ENCODE measurements around the gene NT5E. TPM values are rescaled to one million over a fixed set of nuclear protein-coding genes. Genes with fewer than 3 reads are reported as not detected.

NT5E gene
- total RNA-seq, 2 experiments from 2014 or later, result 2.7 to 3.3 TPM

DNA sequence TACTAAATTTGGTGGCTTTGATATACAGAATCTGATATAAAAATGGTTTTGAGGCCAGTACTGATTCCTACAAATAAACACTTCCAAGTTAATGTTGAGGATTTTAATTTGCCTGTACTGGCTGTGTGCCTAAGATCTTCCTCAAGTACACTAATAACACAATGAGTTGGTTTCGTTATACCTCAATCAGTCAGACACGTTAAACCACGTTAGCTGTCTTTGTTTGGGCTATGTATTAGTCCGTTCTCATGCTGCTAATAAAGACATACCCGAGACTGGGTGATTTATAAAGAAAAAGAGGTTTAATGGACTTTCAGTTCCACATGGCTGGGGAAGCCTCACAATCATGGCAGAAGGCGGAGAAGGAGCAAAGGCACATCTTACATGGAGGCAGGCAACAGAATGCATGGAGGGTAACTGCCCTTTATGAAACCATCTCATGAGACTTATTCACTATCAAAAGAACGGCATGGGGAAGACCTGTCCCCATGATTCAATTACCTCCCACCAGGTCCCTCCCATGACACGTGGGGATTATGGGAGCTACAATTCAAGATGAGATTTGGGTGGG, 46.2 kb downstream of the NT5E start:
- POLR2A ChIA-PET, result no interaction called here
- H3K36me3 ChIP-seq (ENCODE audit: insufficient read depth, low read length), result no peaks in the 10 kb centered on the region
- Mint-ChIP-seq H3K4me1 (ENCODE audit: low read depth) (peaks cover 13% of the 10 kb centered on the region), H3K27ac (no peak overlapping the region), H3K27me3 (no peaks in the 10 kb centered on the region), H3K36me3 (ENCODE audit: low read depth) (peaks cover 6% of the 10 kb centered on the region), H3K4me3 (no peak overlapping the region), H3K9me3 (peaks cover 5% of the 10 kb centered on the region)
- H3K4me3 ChIP-seq (ENCODE audit: low read length), result no peak overlapping the region
- no peak overlapping the region for H3K27ac ChIP-seq (ENCODE audit: low read depth in 1 of 2, low read length in 2 of 2)
- DNase-seq (no peak), ATAC-seq (ENCODE audit: poor library complexity) (no peak)
- TF ChIP-seq, protein P1, sequence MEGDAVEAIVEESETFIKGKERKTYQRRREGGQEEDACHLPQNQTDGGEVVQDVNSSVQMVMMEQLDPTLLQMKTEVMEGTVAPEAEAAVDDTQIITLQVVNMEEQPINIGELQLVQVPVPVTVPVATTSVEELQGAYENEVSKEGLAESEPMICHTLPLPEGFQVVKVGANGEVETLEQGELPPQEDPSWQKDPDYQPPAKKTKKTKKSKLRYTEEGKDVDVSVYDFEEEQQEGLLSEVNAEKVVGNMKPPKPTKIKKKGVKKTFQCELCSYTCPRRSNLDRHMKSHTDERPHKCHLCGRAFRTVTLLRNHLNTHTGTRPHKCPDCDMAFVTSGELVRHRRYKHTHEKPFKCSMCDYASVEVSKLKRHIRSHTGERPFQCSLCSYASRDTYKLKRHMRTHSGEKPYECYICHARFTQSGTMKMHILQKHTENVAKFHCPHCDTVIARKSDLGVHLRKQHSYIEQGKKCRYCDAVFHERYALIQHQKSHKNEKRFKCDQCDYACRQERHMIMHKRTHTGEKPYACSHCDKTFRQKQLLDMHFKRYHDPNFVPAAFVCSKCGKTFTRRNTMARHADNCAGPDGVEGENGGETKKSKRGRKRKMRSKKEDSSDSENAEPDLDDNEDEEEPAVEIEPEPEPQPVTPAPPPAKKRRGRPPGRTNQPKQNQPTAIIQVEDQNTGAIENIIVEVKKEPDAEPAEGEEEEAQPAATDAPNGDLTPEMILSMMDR (IDR thresholded peaks at IDR 0.05), result no peak
- intact Hi-C loops (cut with DNase I, micrococcal nuclease), result no loop called here
- H3K27me3 ChIP-seq (ENCODE audit: control insufficient read depth in 1 of 2, insufficient read depth in 2 of 2, low read length in 2 of 2), result no peaks in the 10 kb centered on the region
- H3K9me3 ChIP-seq (ENCODE audit: control insufficient read depth in 1 of 2, insufficient read depth in 1 of 2, low read length in 2 of 2), result peaks cover 0 to 9% of the 10 kb centered on the region in 2 experiments
- H3K4me1 ChIP-seq (ENCODE audit: insufficient read depth, low read length), result peaks cover 7% of the 10 kb centered on the region
- CTCF ChIA-PET, result no interaction called here

DNA sequence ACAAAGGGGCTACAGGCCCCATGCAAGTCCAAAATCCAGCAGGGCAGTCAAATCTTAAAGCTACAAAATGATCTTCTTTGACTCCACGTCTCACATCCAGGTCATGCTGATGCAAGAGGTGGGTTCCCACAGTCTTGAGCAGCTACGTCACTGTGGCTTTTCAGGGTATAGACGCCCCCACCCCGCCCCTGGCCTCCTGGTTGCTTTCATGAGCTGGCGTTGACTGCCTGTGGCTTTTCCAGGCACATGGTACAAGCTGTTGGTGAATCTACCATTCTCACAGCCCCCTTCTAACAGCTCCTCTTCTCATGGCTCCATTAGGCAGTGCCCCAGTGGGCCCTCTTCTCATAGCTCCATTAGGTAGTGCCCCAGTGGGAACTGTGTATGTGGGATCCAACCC, 47.0 kb downstream of the NT5E start:
- DNase-seq, result no peak
- Mint-ChIP-seq H3K36me3 (ENCODE audit: low read depth) (peaks cover 10% of the 10 kb centered on the region), H3K4me3 (no peak overlapping the region), H3K9me3 (peaks cover 5% of the 10 kb centered on the region), H3K4me1 (ENCODE audit: low read depth) (peaks cover 13% of the 10 kb centered on the region), H3K27me3 (no peaks in the 10 kb centered on the region), H3K27ac (no peak overlapping the region)
- TF ChIP-seq, protein P1 (IDR thresholded peaks at IDR 0.05), result no peak
- H3K9me3 ChIP-seq (ENCODE audit: control insufficient read depth in 1 of 2, insufficient read depth in 1 of 2, low read length in 2 of 2), result peaks cover 0 to 9% of the 10 kb centered on the region in 2 experiments
- intact Hi-C loops (cut with DNase I, micrococcal nuclease), result no loop called here
- ATAC-seq (ENCODE audit: poor library complexity), result no peak
- no peak overlapping the region for H3K27ac ChIP-seq (ENCODE audit: low read depth in 1 of 2, low read length in 2 of 2)
- H3K4me3 ChIP-seq (ENCODE audit: low read length), result no peak overlapping the region
- H3K27me3 ChIP-seq (ENCODE audit: control insufficient read depth in 1 of 2, insufficient read depth in 2 of 2, low read length in 2 of 2), result no peaks in the 10 kb centered on the region
- H3K36me3 ChIP-seq (ENCODE audit: insufficient read depth, low read length), result no peaks in the 10 kb centered on the region
- H3K4me1 ChIP-seq (ENCODE audit: insufficient read depth, low read length), result peaks cover 7% of the 10 kb centered on the region
- POLR2A ChIA-PET, result interaction anchor here (0.7 kb wide), 1 partner anchor 69 kb away, joined by 4 read pairs; no protein-coding TSS in a partner anchor
- CTCF ChIA-PET, result no interaction called here

DNA sequence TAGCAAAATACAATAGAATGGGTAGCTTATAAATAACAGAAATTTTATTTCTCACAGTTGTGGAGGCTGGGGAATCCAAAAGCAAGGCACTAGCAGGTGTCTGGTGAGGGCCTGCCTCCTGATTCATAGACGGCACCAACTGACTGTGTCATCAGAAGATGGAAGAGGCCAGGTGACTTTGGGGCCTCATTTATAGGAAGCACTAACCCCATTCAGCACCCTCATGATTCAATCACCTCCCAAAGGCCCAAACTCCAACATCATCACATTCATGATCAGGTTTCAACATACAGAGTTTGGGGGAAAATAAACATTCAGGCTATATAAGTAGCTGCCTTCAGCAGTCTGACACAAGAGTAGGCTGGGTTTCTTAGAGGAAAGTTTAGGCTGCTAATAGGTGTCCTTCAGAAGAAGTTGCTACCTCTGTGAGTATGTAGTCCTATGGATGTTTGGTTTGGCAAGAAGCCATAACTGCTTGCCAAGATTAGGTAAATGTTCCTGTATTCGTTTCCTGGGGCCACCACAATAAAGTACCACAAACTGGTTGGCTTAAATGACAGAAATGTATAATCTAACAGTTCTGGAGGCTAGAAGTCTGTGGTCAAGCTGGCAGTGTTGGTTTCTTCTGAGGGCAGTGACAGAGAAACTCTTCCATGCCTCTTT, 48.8 kb downstream of the NT5E start:
- ChIA-PET POLR2A (interaction anchor here (0.6 kb wide), 1 partner anchor 42 kb away, joined by 3 read pairs; no protein-coding TSS in a partner anchor), CTCF (interaction anchor here (1.2 kb wide), 1 partner anchor 22 kb away, joined by 3 read pairs; no protein-coding TSS in a partner anchor)
- H3K27ac ChIP-seq (ENCODE audit: low read depth in 1 of 2, low read length in 2 of 2), result no peak overlapping the region
- H3K36me3 ChIP-seq (ENCODE audit: insufficient read depth, low read length), result no peaks in the 10 kb centered on the region
- H3K27me3 ChIP-seq (ENCODE audit: control insufficient read depth in 1 of 2, insufficient read depth in 2 of 2, low read length in 2 of 2), result no peaks in the 10 kb centered on the region
- H3K4me3 ChIP-seq (ENCODE audit: low read length), result no peak overlapping the region
- peaks cover 25% of the 10 kb centered on the region for H3K36me3 Mint-ChIP-seq (ENCODE audit: low read depth)
- TF ChIP-seq, protein P1 (IDR thresholded peaks at IDR 0.05), result no peak
- ATAC-seq (ENCODE audit: poor library complexity) (no peak), DNase-seq (peak in 2 of 14 experiments; percentile 5 to 14)
- H3K9me3 ChIP-seq (ENCODE audit: control insufficient read depth in 1 of 2, insufficient read depth in 1 of 2, low read length in 2 of 2), result peaks cover 0 to 9% of the 10 kb centered on the region in 2 experiments
- H3K9me3 Mint-ChIP-seq, result peaks cover 5% of the 10 kb centered on the region
- H3K27me3 Mint-ChIP-seq, result no peaks in the 10 kb centered on the region
- peaks cover 13% of the 10 kb centered on the region for H3K4me1 Mint-ChIP-seq (ENCODE audit: low read depth)
- peaks cover 7% of the 10 kb centered on the region for H3K4me1 ChIP-seq (ENCODE audit: insufficient read depth, low read length)
- H3K27ac Mint-ChIP-seq, result no peak overlapping the region
- intact Hi-C loops (cut with DNase I, micrococcal nuclease), result no loop called here
- no peak overlapping the region for H3K4me3 Mint-ChIP-seq
